ENCODE measurements around the gene KCNN4.

KCNN4 gene

DNA sequence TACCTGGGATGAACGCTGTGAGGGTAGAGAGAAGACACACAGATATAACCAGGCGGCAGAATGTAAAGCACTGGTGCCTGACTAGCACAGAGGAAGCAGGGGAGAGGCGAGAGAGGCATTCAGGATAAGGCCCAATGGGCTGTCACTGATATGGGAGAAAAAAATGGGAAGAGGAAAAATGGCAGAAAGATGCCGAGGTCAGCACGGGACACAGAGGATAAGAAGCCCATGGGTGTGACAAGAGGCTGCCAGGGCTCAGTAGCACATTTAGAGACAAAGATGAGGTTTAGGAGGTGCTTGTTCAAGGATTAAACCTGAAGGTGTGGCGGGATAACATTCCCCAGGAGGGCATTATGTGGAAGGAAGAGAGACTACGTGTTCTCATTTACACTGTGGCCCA is 31.6 kb downstream of the KCNN4 start:
- Histone ChIP-seq H3K27ac (ENCODE audit: extremely low read depth, low read depth, low read length) (no peak overlapping the region), H3K9me3 (ENCODE audit: control insufficient read depth, insufficient read depth, low read depth, low read length) (no peaks in the 10 kb centered on the region), H3K36me3 (ENCODE audit: control insufficient read depth in 2 of 2, insufficient read depth in 1 of 2, low read length in 2 of 2) (peaks cover 71 to 85% of the 10 kb centered on the region in 2 experiments), H3K4me3 (ENCODE audit: low read depth, low read length) (no peak overlapping the region), H3K4me1 (ENCODE audit: control insufficient read depth, insufficient read depth, low read length) (peaks cover 11% of the 10 kb centered on the region)
- no peak for TF ChIP-seq ZNF248 (tag by site-specific recombination; IDR thresholded peaks at IDR 0.05)
- TF ChIP-seq ZNF626 (tag by site-specific recombination; IDR thresholded peaks at IDR 0.05), result no peak
- TF ChIP-seq, protein P1, sequence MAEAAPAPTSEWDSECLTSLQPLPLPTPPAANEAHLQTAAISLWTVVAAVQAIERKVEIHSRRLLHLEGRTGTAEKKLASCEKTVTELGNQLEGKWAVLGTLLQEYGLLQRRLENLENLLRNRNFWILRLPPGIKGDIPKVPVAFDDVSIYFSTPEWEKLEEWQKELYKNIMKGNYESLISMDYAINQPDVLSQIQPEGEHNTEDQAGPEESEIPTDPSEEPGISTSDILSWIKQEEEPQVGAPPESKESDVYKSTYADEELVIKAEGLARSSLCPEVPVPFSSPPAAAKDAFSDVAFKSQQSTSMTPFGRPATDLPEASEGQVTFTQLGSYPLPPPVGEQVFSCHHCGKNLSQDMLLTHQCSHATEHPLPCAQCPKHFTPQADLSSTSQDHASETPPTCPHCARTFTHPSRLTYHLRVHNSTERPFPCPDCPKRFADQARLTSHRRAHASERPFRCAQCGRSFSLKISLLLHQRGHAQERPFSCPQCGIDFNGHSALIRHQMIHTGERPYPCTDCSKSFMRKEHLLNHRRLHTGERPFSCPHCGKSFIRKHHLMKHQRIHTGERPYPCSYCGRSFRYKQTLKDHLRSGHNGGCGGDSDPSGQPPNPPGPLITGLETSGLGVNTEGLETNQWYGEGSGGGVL (tag by site-specific recombination; IDR thresholded peaks at IDR 0.05), result no peak
- TF ChIP-seq ZNF350 (tag by site-specific recombination; IDR thresholded peaks at IDR 0.05), result no peak
- TF ChIP-seq ZBTB8A (tag by site-specific recombination; IDR thresholded peaks at IDR 0.05), result no peak
- TF ChIP-seq IKZF3 (tag by site-specific recombination; IDR thresholded peaks at IDR 0.05), result no peak
- no peak for TF ChIP-seq ZNF404 (tag by site-specific recombination; IDR thresholded peaks at IDR 0.05)
- no peak for TF ChIP-seq ZNF747 (tag by site-specific recombination; IDR thresholded peaks at IDR 0.05)
- no peak for TF ChIP-seq GFI1B (tag by site-specific recombination; IDR thresholded peaks at IDR 0.05)
- TF ChIP-seq ZNF707 (tag by site-specific recombination; IDR thresholded peaks at IDR 0.05), result no peak
- no peak for TF ChIP-seq ZNF19 (tag by site-specific recombination; IDR thresholded peaks at IDR 0.05; ENCODE audit: low read depth)
- TF ChIP-seq, protein P2, sequence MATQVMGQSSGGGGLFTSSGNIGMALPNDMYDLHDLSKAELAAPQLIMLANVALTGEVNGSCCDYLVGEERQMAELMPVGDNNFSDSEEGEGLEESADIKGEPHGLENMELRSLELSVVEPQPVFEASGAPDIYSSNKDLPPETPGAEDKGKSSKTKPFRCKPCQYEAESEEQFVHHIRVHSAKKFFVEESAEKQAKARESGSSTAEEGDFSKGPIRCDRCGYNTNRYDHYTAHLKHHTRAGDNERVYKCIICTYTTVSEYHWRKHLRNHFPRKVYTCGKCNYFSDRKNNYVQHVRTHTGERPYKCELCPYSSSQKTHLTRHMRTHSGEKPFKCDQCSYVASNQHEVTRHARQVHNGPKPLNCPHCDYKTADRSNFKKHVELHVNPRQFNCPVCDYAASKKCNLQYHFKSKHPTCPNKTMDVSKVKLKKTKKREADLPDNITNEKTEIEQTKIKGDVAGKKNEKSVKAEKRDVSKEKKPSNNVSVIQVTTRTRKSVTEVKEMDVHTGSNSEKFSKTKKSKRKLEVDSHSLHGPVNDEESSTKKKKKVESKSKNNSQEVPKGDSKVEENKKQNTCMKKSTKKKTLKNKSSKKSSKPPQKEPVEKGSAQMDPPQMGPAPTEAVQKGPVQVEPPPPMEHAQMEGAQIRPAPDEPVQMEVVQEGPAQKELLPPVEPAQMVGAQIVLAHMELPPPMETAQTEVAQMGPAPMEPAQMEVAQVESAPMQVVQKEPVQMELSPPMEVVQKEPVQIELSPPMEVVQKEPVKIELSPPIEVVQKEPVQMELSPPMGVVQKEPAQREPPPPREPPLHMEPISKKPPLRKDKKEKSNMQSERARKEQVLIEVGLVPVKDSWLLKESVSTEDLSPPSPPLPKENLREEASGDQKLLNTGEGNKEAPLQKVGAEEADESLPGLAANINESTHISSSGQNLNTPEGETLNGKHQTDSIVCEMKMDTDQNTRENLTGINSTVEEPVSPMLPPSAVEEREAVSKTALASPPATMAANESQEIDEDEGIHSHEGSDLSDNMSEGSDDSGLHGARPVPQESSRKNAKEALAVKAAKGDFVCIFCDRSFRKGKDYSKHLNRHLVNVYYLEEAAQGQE (tag by site-specific recombination; IDR thresholded peaks at IDR 0.05), result no peak
- TF ChIP-seq MZF1 (tag by site-specific recombination; IDR thresholded peaks at IDR 0.05; ENCODE audit: borderline replicate concordance), result no peak
- TF ChIP-seq, protein P3, sequence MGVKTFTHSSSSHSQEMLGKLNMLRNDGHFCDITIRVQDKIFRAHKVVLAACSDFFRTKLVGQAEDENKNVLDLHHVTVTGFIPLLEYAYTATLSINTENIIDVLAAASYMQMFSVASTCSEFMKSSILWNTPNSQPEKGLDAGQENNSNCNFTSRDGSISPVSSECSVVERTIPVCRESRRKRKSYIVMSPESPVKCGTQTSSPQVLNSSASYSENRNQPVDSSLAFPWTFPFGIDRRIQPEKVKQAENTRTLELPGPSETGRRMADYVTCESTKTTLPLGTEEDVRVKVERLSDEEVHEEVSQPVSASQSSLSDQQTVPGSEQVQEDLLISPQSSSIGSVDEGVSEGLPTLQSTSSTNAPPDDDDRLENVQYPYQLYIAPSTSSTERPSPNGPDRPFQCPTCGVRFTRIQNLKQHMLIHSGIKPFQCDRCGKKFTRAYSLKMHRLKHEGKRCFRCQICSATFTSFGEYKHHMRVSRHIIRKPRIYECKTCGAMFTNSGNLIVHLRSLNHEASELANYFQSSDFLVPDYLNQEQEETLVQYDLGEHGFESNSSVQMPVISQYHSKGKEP (tag by site-specific recombination; IDR thresholded peaks at IDR 0.05), result no peak
- no peak for TF ChIP-seq ZNF449 (tag by site-specific recombination; IDR thresholded peaks at IDR 0.05)
- TF ChIP-seq ZXDB (tag by site-specific recombination; IDR thresholded peaks at IDR 0.05), result no peak
- TF ChIP-seq ZNF274 (IDR thresholded peaks at IDR 0.05; ENCODE audit: low read length), result no peak
- TF ChIP-seq ZNF274 (tag by site-specific recombination; IDR thresholded peaks at IDR 0.05; ENCODE audit: borderline replicate concordance), result no peak
- no peak for TF ChIP-seq BCL11B (tag by site-specific recombination; IDR thresholded peaks at IDR 0.05; ENCODE audit: low read depth)
- ChIA-PET CTCF (interaction anchor here (0.5 to 2.3 kb wide), 6 partner anchors 16 to 70 kb away, joined by 3 to 9 read pairs (median 4); no protein-coding TSS in a partner anchor), POLR2A (interaction anchor here (1.0 kb wide), 1 partner anchor 10 kb away, joined by 3 read pairs; no protein-coding TSS in a partner anchor)
